Naive thymus-derived CD4-positive, alpha-beta T cell (primary cell): Measurements from ENCODE around the gene MVD. TPM values are rescaled to one million over a fixed set of nuclear protein-coding genes. Genes with fewer than 3 reads are reported as not detected.

Source experiments
- ATAC-seq: fragments of 150-1000 bp; cut with Tn5 transposase; 2 replicates; pipeline ENCODE4 v1.10.0; 2021; ENCODE audit warnings: mild to moderate bottlenecking, moderate library complexity
- CTCF ChIA-PET: fragments of 350-600 bp; sonication (Branson Sonifier 250); formaldehyde crosslinking; loops from one replicate; lab custom pipeline; 2021; ENCODE audit warnings: antibody characterized with exemption; lab: Charles Lee
- POLR2A ChIA-PET: fragments of 350-600 bp; sonication (Branson Sonifier 250); formaldehyde crosslinking; loops from one replicate; lab custom pipeline; 2021; ENCODE audit warnings: antibody characterized with exemption, inconsistent platforms; lab: Charles Lee
- DNase-seq, 9 donors: peaks; one replicate each; pipeline versions ENCODE4 v3.0.0 to v3.0.0-alpha.2; 2020 to 2022; ENCODE audit warnings: mixed read lengths in 1 of 9
- H3K27ac ChIP-seq: one replicate; pipeline ENCODE4 v1.7.0; 2013; ENCODE audit warnings: mild to moderate bottlenecking, low read depth, low read length, moderate library complexity
- H3K27me3 ChIP-seq, 2 donors: one replicate each; pipeline ENCODE4 v1.7.0; 2013; ENCODE audit warnings: low read length in 2 of 2, mild to moderate bottlenecking in 2 of 2, moderate library complexity in 2 of 2; ENCODE audit not compliant: control insufficient read depth in 2 of 2, insufficient read depth in 2 of 2
- H3K36me3 ChIP-seq, 3 experiments: 1 replicate in 2 of 3; 2 replicates in 1 of 3; pipeline ENCODE4 v1.7.0; 2013; ENCODE audit warnings: low read length in 3 of 3, mild to moderate bottlenecking in 3 of 3, moderate library complexity in 1 of 3; ENCODE audit not compliant: insufficient read depth in 3 of 3, control insufficient read depth in 2 of 3
- H3K4me1 ChIP-seq, 2 donors: one replicate each; pipeline ENCODE4 v1.7.0; 2013; ENCODE audit warnings: low read length in 2 of 2, mild to moderate bottlenecking in 2 of 2, moderate library complexity in 1 of 2; ENCODE audit not compliant: control insufficient read depth in 2 of 2, insufficient read depth in 2 of 2
- H3K4me3 ChIP-seq: 2 replicates; pipeline ENCODE4 v1.7.0; 2013; ENCODE audit warnings: mild to moderate bottlenecking, low read length
- H3K9me3 ChIP-seq, 3 experiments: 1 replicate in 2 of 3; 2 replicates in 1 of 3; pipeline ENCODE4 v1.7.0; 2013; ENCODE audit warnings: low read length in 3 of 3; ENCODE audit not compliant: control insufficient read depth in 2 of 3
- H3K27ac Mint-ChIP-seq, 9 donors: one replicate each; pipeline ENCODE4 v1.8.0; 2020 to 2022; ENCODE audit warnings: mixed read lengths in 9 of 9, mild to moderate bottlenecking in 8 of 9, moderate library complexity in 5 of 9, inconsistent platforms in 2 of 9
- H3K27me3 Mint-ChIP-seq, 5 donors: one replicate each; pipeline ENCODE4 v1.8.0; 2021 to 2022; ENCODE audit warnings: mixed read lengths in 5 of 5, mild to moderate bottlenecking in 1 of 5
- H3K36me3 Mint-ChIP-seq, 5 donors: one replicate each; pipeline ENCODE4 v1.8.0; 2020 to 2022; ENCODE audit warnings: mixed read lengths in 5 of 5, mild to moderate bottlenecking in 3 of 5, inconsistent platforms in 1 of 5
- H3K4me1 Mint-ChIP-seq, 7 donors: one replicate each; pipeline ENCODE4 v1.8.0; 2020 to 2022; ENCODE audit warnings: mixed read lengths in 7 of 7, mild to moderate bottlenecking in 3 of 7, inconsistent platforms in 1 of 7
- H3K4me3 Mint-ChIP-seq, 10 donors: one replicate each; pipeline ENCODE4 v1.8.0; 2020 to 2022; ENCODE audit warnings: mild to moderate bottlenecking in 10 of 10, mixed read lengths in 10 of 10, moderate library complexity in 6 of 10, inconsistent platforms in 2 of 10
- H3K9me3 Mint-ChIP-seq, 11 donors: one replicate each; pipeline ENCODE4 v1.8.0; 2020 to 2022; ENCODE audit warnings: mixed read lengths in 11 of 11, mild to moderate bottlenecking in 4 of 11, inconsistent platforms in 1 of 11, moderate library complexity in 1 of 11
- intact Hi-C, 2 donors: fragments of 100-400 bp; cut with micrococcal nuclease; formaldehyde crosslinking; loops; one replicate each; pipeline ENCODE4 v1.15.1; 2023
- polyA plus RNA-seq, 2 donors: library from polyadenylated mRNA; unstranded; fragments of 300-500 nt; fragmentation: Illumina TruSeq; gene quantifications; one replicate each; pipeline ENCODE4 v1.2.3, GENCODE V29; 2021
- total RNA-seq, 6 experiments: library from RNA in 5 of 6; stranded (reverse) in 5 of 6; gene quantifications; 1 replicate in 5 of 6; 2 replicates in 1 of 6; pipeline ENCODE4 v1.2.3 and lab custom pipeline; 2021 to 2026

The MVD gene
- total and polyA plus RNA-seq, 7 experiments from 2014 or later, result 12.9 to 66.9 (median 41.1) TPM

DNA sequence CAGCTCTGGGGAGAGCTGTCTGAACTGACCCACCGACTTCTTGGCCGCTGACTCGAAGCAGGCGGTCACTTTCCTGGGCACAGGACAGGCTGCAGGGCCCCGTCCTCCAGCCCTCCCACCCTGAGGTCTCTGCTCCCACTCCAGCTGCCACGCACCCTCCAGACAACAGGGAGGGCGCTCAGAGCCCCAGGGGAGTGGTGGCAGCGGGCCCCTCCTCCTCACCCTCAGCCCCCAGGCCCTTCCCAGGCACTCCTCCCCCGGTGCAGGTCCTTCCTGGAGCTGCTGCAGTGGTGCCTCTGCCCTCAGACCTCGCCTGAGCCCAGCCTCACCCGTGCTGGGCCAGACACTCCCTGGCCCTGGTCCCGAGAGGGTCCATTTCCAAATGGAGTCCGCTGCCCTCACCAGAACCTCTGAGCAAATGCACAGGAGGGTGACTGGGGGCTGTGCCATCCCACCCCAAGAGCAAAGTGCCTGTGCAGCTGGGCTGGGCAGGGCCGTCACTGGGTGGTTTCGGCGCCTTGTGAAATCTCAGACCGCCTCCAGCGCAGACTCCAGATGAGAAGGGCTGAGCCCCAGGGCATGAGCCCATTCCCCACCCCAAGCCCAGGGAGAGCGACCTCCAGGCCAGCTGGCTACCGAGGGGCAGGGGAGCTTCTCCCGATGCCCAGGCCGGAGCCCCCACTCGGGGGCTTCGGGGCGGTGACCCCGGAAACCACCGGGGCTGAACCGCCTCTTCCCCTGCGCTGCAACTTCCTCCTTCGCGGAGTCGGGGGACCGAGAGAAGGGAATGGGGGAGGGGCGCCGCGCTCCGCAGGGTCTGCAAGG, 12.8 kb downstream of the MVD start:
- Histone ChIP-seq H3K27ac (peak overlapping the region; percentile 84), H3K4me1 (peaks cover 20 to 28% of the 10 kb centered on the region in 2 donors), H3K27me3 (no peaks in the 10 kb centered on the region), H3K4me3 (peak overlapping the region; percentile 78), H3K36me3 (peaks cover 0 to 45% (median 0%) of the 10 kb centered on the region in 3 experiments), H3K9me3 (no peaks in the 10 kb centered on the region)
- Mint-ChIP-seq H3K27me3 (no peaks in the 10 kb centered on the region), H3K36me3 (peaks cover 0 to 16% (median 1%) of the 10 kb centered on the region in 5 donors), H3K9me3 (no peaks in the 10 kb centered on the region), H3K4me3 (peak overlapping the region; percentile 84 to 93 (median 90)), H3K4me1 (peaks cover 6 to 27% (median 16%) of the 10 kb centered on the region in 7 donors), H3K27ac (peak overlapping the region; percentile 62 to 94 (median 86))
- DNase-seq (peak in 5 of 9 donors; percentile 25 to 49 (median 47)), ATAC-seq (peak; percentile 19)
- ChIA-PET CTCF (interaction anchor here (0.7 to 1.0 kb wide), 3 partner anchors 8 to 53 kb away, joined by 3 to 4 read pairs (median 3); no protein-coding TSS in a partner anchor), POLR2A (interaction anchor here (0.9 to 3.7 kb wide), 15 partner anchors 11 to 144 kb away, joined by 3 to 13 read pairs (median 3); partner anchors contain the start of genes IL17C and MVD)
- intact Hi-C loops, result loop anchor here (1.0 to 2.0 kb wide), 3 partner anchors 15 to 197 kb away; partner anchors contain the start of gene ZFPM1 (in 1 of the 2)

DNA sequence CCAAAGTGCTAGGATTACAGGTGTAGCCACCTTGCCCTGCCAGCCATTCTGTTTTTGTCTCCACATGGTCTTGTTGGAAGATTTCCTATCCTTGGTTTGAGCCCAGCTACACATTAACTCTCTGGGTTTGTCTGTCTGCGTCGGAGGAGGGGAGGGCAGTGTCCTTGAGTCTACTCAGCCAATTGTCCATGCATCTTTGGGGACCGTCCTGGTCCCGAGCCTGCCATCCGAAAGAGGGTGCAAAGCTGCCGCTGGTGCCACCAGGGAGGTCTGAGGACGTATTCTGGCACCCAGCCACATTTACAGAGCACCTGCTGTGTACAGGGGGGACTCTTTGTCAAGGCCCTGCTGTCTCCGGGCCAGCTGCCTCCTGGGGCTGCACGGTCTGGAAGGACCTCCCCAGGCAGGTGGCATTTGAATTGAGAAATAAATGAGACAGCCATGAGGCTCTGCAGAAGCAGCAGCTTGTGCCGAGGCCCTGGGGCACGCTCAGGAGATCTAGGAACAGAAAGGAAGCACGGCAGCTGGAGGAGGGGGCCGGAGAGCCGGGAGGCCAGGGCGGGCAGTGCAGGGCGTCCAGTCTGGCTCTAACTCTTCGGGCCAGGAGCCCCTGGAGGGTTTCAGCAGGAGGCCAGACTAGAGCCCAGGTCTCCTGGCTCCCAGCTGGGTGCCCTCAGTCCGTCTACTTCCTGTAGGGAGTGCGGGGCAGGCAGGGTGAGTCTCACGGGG, 13.5 kb downstream of the MVD start:
- H3K4me3 ChIP-seq, result peak overlapping the region; percentile 78
- H3K4me1 ChIP-seq, result peaks cover 20 to 28% of the 10 kb centered on the region in 2 donors
- no peak for DNase-seq
- POLR2A ChIA-PET, result interaction anchor here (0.9 to 3.7 kb wide), 15 partner anchors 10 to 94 kb away, joined by 3 to 13 read pairs (median 3); partner anchors contain the start of genes IL17C and MVD
- Mint-ChIP-seq H3K9me3 (no peaks in the 10 kb centered on the region), H3K4me3 (peak overlapping the region; percentile 84 to 93 (median 90)), H3K4me1 (peaks cover 6 to 27% (median 19%) of the 10 kb centered on the region in 7 donors), H3K36me3 (peaks cover 0 to 13% (median 0%) of the 10 kb centered on the region in 5 donors), H3K27ac (peak overlapping the region; percentile 66 to 94 (median 85)), H3K27me3 (no peaks in the 10 kb centered on the region)
- peak overlapping the region; percentile 84 for H3K27ac ChIP-seq
- intact Hi-C loops, result no loop called here
- no peak for ATAC-seq
- CTCF ChIA-PET, result interaction anchor here (0.8 to 1.0 kb wide), 2 partner anchors 36 to 53 kb away, joined by 3 read pairs; no protein-coding TSS in a partner anchor
- no peaks in the 10 kb centered on the region for H3K9me3 ChIP-seq
- H3K36me3 ChIP-seq, result peaks cover 0 to 41% (median 0%) of the 10 kb centered on the region in 3 experiments
- H3K27me3 ChIP-seq, result no peaks in the 10 kb centered on the region

DNA sequence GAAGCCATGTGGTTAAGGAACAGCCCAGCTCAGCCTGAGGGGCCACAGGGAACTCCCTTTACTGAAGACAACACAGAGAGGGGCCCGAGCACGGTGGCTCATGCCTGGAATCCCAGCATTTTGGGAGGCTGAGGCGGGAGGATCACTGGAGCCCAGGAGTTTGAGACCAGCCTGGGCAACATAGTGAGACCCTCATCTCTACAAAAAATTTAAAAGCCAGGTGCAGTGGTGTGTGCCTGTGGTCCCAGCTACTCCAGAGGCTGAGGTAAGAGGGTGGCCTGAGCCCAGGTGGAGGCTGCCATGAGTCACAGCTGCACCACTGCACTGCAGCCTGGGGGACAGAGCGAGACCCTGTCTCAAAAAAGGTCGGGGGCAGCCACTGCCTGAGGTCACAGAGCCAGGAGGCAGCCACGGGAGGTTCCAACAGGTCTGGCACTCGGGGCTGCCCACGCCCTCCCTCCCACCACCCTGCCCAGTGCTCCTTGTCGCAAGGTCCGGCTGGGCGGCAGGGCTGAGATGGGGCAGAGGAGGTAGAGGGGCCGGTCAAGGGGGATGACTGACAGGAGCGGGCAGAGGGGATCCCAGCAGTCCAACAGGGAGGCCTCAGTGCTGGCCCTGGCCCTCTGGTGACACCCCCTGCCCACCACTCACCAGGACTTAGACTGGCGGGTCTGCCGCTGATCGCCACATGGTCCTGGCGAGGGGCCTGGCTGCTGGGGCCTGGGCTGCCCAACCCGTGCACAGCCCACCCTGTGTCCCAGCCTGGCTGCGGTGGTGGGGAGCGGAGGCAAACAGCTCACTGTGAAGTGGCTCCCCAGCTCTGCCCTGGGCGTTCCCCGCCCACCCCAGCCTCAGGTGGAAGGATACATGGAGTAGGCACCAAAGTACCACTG, 15.5 kb downstream of the MVD start:
- peaks cover 0 to 9% (median 0%) of the 10 kb centered on the region in 5 donors for H3K36me3 Mint-ChIP-seq
- H3K4me1 Mint-ChIP-seq, result peaks cover 7 to 29% (median 19%) of the 10 kb centered on the region in 7 donors
- intact Hi-C loops, result no loop called here
- ATAC-seq (no peak), DNase-seq (no peak)
- H3K27ac Mint-ChIP-seq, result no peak overlapping the region
- ChIA-PET POLR2A (interaction anchor here (0.5 to 3.7 kb wide), 3 partner anchors 8 to 33 kb away, joined by 5 to 11 read pairs (median 6); partner anchors contain the start of gene IL17C), CTCF (interaction anchor here (0.6 kb wide), 1 partner anchor 1225 kb away, joined by 3 read pairs; no protein-coding TSS in a partner anchor)
- H3K27me3 Mint-ChIP-seq, result no peaks in the 10 kb centered on the region
- Histone ChIP-seq H3K4me1 (peaks cover 20 to 28% of the 10 kb centered on the region in 2 donors), H3K27me3 (no peaks in the 10 kb centered on the region), H3K9me3 (no peaks in the 10 kb centered on the region), H3K4me3 (no peak overlapping the region), H3K36me3 (peaks cover 0 to 54% (median 0%) of the 10 kb centered on the region in 3 experiments), H3K27ac (no peak overlapping the region)
- peak overlapping the region in 1 of 10 donors; percentile 47 for H3K4me3 Mint-ChIP-seq
- no peaks in the 10 kb centered on the region for H3K9me3 Mint-ChIP-seq

DNA sequence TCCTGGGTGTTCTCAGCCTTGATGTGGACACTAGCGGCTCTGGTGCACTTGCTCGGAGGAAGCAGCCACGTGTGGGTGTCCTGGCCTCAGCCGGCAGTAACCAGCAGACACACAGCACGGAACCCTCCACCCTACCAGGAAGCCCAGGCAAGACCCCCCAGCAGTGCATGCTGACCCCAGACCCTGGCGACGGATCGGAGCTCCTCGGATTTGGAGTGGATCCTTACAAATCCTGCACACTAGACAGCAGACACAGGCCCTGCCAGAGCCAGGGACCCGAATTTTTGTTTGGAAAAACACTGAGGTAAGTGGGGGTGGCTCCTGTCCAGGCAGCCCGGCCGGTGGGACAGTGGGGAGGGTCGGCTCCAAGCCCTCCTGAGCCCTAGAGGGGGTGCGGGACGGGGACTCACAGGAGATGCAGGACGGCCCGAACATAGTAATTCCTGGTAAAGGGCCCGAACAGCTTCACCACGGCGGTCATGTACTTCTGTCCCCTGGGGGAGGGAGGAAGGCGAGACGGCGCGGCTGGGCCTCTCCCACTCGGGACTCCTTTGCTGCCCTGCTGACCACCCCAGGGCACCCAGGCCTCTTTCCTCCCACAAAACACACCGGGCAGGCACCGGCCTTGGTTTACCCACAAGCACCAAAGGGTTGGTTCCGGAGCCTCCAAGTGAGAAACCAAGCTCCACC, 16.4 kb downstream of the MVD start:
- Mint-ChIP-seq H3K4me1 (peaks cover 10 to 28% (median 18%) of the 10 kb centered on the region in 7 donors), H3K9me3 (no peaks in the 10 kb centered on the region), H3K27ac (no peak overlapping the region), H3K4me3 (no peak overlapping the region), H3K27me3 (no peaks in the 10 kb centered on the region), H3K36me3 (peaks cover 0 to 11% (median 0%) of the 10 kb centered on the region in 5 donors)
- peaks cover 14 to 21% of the 10 kb centered on the region in 2 donors for H3K4me1 ChIP-seq
- ATAC-seq (no peak), DNase-seq (no peak)
- H3K9me3 ChIP-seq, result no peaks in the 10 kb centered on the region
- intact Hi-C loops, result no loop called here
- peaks cover 0 to 57% (median 0%) of the 10 kb centered on the region in 3 experiments for H3K36me3 ChIP-seq
- ChIA-PET CTCF (interaction anchor here (0.6 kb wide), 1 partner anchor 1226 kb away, joined by 3 read pairs; no protein-coding TSS in a partner anchor), POLR2A (interaction anchor here (1.7 kb wide), 1 partner anchor 10 kb away, joined by 5 read pairs; no protein-coding TSS in a partner anchor)
- H3K4me3 ChIP-seq, result no peak overlapping the region
- no peak overlapping the region for H3K27ac ChIP-seq
- H3K27me3 ChIP-seq, result no peaks in the 10 kb centered on the region

DNA sequence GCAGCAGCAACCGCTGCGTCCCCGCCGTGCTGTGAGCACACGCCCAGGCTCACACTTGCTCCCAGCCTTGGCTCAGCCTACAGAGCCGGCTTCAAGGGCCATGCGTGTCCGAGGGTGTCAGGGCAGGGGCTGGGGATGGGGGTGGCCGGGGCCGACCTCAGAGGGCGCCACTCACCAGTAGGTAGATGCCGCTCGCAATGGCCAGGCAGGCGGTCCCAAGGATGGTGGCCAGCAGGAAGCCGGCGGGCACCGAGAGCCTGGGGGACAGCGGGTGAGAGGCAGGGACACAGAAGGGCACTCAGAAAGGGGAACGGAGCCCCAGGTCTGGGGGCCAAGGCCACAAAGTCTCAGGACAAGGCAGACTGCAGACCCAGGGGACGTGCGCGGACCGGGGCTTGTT, 16.9 kb downstream of the MVD start:
- peaks cover 0 to 4% (median 0%) of the 10 kb centered on the region in 5 donors for H3K27me3 Mint-ChIP-seq
- Histone ChIP-seq H3K36me3 (peaks cover 0 to 57% (median 0%) of the 10 kb centered on the region in 3 experiments), H3K27me3 (no peaks in the 10 kb centered on the region), H3K4me1 (peaks cover 9 to 17% of the 10 kb centered on the region in 2 donors), H3K9me3 (no peaks in the 10 kb centered on the region), H3K27ac (no peak overlapping the region), H3K4me3 (no peak overlapping the region)
- ATAC-seq (no peak), DNase-seq (no peak)
- intact Hi-C loops, result no loop called here
- H3K4me1 Mint-ChIP-seq, result peaks cover 10 to 25% (median 15%) of the 10 kb centered on the region in 7 donors
- H3K9me3 Mint-ChIP-seq, result no peaks in the 10 kb centered on the region
- H3K27ac Mint-ChIP-seq, result no peak overlapping the region
- ChIA-PET CTCF (no interaction called here), POLR2A (no interaction called here)
- no peak overlapping the region for H3K4me3 Mint-ChIP-seq
- H3K36me3 Mint-ChIP-seq, result peaks cover 0 to 11% (median 0%) of the 10 kb centered on the region in 5 donors
